ENCODE measurements around the gene TRIM58.

GRCh38 chr1:247924868-247925267, 67.9 kb downstream of the TRIM58 start, which contains the start of gene OR2AJ1:
- TF ChIP-seq SPI1 (IDR thresholded peaks at IDR 0.05; ENCODE audit: low read depth, low read length) = no peak
- no peak for TF ChIP-seq POLR2A (IDR thresholded peaks at IDR 0.05; ENCODE audit: low read depth, low read length)
- no peak for TF ChIP-seq POLR2AphosphoS5 (IDR thresholded peaks at IDR 0.05; ENCODE audit: low read depth, low read length)
- TF ChIP-seq PAX5 (IDR thresholded peaks at IDR 0.05; ENCODE audit: insufficient read depth, low read length, severe bottlenecking) = no peak

Data from GM12891 (cell line).